ENCODE data around the gene PDZD7.
A peak's percentile ranks its signal among the peaks of the same experiment; 100 is the strongest.

The PDZD7 gene

GRCh38 chr10:101042667-101043362 lies 11.9 kb upstream of the PDZD7 start (continued):
- peak; percentile 29; the same call in 1 of the 2 replicates for TF ChIP-seq TSHZ1 (tag by site-specific recombination; IDR thresholded peaks at IDR 0.05; ENCODE audit: borderline replicate concordance)
- TF ChIP-seq ZBTB26 (tag by site-specific recombination; optimal IDR thresholded peaks at IDR 0.05) = peak; percentile 25
- TF ChIP-seq, protein P1, sequence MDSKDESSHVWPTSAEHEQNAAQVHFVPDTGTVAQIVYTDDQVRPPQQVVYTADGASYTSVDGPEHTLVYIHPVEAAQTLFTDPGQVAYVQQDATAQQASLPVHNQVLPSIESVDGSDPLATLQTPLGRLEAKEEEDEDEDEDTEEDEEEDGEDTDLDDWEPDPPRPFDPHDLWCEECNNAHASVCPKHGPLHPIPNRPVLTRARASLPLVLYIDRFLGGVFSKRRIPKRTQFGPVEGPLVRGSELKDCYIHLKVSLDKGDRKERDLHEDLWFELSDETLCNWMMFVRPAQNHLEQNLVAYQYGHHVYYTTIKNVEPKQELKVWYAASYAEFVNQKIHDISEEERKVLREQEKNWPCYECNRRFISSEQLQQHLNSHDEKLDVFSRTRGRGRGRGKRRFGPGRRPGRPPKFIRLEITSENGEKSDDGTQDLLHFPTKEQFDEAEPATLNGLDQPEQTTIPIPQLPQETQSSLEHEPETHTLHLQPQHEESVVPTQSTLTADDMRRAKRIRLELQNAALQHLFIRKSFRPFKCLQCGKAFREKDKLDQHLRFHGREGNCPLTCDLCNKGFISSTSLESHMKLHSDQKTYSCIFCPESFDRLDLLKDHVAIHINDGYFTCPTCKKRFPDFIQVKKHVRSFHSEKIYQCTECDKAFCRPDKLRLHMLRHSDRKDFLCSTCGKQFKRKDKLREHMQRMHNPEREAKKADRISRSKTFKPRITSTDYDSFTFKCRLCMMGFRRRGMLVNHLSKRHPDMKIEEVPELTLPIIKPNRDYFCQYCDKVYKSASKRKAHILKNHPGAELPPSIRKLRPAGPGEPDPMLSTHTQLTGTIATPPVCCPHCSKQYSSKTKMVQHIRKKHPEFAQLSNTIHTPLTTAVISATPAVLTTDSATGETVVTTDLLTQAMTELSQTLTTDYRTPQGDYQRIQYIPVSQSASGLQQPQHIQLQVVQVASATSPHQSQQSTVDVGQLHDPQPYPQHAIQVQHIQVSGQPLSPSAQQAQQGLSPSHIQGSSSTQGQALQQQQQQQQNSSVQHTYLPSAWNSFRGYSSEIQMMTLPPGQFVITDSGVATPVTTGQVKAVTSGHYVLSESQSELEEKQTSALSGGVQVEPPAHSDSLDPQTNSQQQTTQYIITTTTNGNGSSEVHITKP (tag by site-specific recombination; IDR thresholded peaks at IDR 0.05) = peak; percentile 75
- TF ChIP-seq SP7 (tag by site-specific recombination; IDR thresholded peaks at IDR 0.05) = peak; percentile 60; the same call in 1 of the 2 replicates
- no peak for TF ChIP-seq ZNF560 (tag by site-specific recombination; IDR thresholded peaks at IDR 0.05; ENCODE audit: borderline replicate concordance)
- TF ChIP-seq ZEB2 (tag by site-specific recombination; IDR thresholded peaks at IDR 0.05) = peak; percentile 92
- peak; percentile 56 for TF ChIP-seq ZNF639 (tag by site-specific recombination; IDR thresholded peaks at IDR 0.05)
- peak; percentile 78 for TF ChIP-seq ZXDB (tag by site-specific recombination; IDR thresholded peaks at IDR 0.05)
- peak; percentile 64; the same call in 1 of the 2 replicates for TF ChIP-seq ZNF561 (tag by site-specific recombination; IDR thresholded peaks at IDR 0.05; ENCODE audit: borderline replicate concordance)
- TF ChIP-seq KLF16 (tag by site-specific recombination; IDR thresholded peaks at IDR 0.05) = peak; percentile 48; the same call in 1 of the 2 replicates
- peak; percentile 64; the same call in 1 of the 2 replicates for TF ChIP-seq ZSCAN30 (tag by site-specific recombination; IDR thresholded peaks at IDR 0.05)
- peak; percentile 70; the same call in 1 of the 2 replicates for TF ChIP-seq ZNF2 (tag by site-specific recombination; IDR thresholded peaks at IDR 0.05)
- TF ChIP-seq ZNF335 (tag by site-specific recombination; conservative IDR thresholded peaks at IDR 0.05) = peak; percentile 82
- TF ChIP-seq ZNF677 (tag by site-specific recombination; IDR thresholded peaks at IDR 0.05) = no peak
- TF ChIP-seq, protein P2, sequence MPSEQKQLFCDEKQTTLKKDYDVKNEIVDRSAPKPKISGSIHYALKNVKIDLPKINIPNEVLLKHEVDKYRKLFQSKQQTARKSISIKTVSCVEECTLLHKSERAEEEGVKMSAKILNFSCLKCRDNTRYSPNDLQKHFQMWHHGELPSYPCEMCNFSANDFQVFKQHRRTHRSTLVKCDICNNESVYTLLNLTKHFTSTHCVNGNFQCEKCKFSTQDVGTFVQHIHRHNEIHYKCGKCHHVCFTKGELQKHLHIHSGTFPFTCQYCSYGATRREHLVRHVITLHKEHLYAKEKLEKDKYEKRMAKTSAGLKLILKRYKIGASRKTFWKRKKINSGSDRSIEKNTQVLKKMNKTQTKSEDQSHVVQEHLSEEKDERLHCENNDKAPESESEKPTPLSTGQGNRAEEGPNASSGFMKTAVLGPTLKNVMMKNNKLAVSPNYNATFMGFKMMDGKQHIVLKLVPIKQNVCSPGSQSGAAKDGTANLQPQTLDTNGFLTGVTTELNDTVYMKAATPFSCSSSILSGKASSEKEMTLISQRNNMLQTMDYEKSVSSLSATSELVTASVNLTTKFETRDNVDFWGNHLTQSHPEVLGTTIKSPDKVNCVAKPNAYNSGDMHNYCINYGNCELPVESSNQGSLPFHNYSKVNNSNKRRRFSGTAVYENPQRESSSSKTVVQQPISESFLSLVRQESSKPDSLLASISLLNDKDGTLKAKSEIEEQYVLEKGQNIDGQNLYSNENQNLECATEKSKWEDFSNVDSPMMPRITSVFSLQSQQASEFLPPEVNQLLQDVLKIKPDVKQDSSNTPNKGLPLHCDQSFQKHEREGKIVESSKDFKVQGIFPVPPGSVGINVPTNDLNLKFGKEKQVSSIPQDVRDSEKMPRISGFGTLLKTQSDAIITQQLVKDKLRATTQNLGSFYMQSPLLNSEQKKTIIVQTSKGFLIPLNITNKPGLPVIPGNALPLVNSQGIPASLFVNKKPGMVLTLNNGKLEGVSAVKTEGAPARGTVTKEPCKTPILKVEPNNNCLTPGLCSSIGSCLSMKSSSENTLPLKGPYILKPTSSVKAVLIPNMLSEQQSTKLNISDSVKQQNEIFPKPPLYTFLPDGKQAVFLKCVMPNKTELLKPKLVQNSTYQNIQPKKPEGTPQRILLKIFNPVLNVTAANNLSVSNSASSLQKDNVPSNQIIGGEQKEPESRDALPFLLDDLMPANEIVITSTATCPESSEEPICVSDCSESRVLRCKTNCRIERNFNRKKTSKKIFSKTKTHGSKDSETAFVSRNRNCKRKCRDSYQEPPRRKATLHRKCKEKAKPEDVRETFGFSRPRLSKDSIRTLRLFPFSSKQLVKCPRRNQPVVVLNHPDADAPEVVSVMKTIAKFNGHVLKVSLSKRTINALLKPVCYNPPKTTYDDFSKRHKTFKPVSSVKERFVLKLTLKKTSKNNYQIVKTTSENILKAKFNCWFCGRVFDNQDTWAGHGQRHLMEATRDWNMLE (tag by site-specific recombination; conservative IDR thresholded peaks at IDR 0.05; ENCODE audit: low read depth) = peak; percentile 69
- TF ChIP-seq, protein P3, sequence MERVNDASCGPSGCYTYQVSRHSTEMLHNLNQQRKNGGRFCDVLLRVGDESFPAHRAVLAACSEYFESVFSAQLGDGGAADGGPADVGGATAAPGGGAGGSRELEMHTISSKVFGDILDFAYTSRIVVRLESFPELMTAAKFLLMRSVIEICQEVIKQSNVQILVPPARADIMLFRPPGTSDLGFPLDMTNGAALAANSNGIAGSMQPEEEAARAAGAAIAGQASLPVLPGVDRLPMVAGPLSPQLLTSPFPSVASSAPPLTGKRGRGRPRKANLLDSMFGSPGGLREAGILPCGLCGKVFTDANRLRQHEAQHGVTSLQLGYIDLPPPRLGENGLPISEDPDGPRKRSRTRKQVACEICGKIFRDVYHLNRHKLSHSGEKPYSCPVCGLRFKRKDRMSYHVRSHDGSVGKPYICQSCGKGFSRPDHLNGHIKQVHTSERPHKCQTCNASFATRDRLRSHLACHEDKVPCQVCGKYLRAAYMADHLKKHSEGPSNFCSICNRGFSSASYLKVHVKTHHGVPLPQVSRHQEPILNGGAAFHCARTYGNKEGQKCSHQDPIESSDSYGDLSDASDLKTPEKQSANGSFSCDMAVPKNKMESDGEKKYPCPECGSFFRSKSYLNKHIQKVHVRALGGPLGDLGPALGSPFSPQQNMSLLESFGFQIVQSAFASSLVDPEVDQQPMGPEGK (tag by site-specific recombination; IDR thresholded peaks at IDR 0.05) = peak; percentile 74; the same call in 1 of the 2 replicates
- peak; percentile 93 for TF ChIP-seq IKZF3 (tag by site-specific recombination; IDR thresholded peaks at IDR 0.05)
- no peak for TF ChIP-seq ZNF140 (tag by site-specific recombination; IDR thresholded peaks at IDR 0.05)
- peak; percentile 88; the same call in 1 of the 2 replicates for TF ChIP-seq PBX3 (CRISPR knock-in tag; IDR thresholded peaks at IDR 0.05)
